Anterior cingulate cortex (tissue), 58 donors: ENCODE measurements around the gene ATP2C2.

Source experiments
- DNase-seq, 58 donors: peaks; one replicate each; lab custom pipeline; 2025; lab: John Stamatoyannopoulos, UW

Gene ATP2C2

GRCh38 chr16:84504420-84505248 lies 136.3 kb downstream of the ATP2C2 start, which contains the start of gene MEAK7:
Gene MEAK7 (minus strand): TSS chr16:84504659. CDS start chr16:84498086, 6,573 bp downstream.
- DNase-seq, result peak; percentile 76 to 99 (median 97)

GRCh38 chr16:84505249-84506187 lies 137.2 kb downstream of the ATP2C2 start:
- no peak for DNase-seq

- DNase-seq, result no peak
Observed at GRCh38 chr16:84507011-84507982, 139.0 kb downstream of the ATP2C2 start.

- DNase-seq, result no peak
Observed at GRCh38 chr16:84508502-84508901, 140.2 kb downstream of the ATP2C2 start.

- DNase-seq, result no peak
Observed at GRCh38 chr16:84509032-84509950, 141.0 kb downstream of the ATP2C2 start.

- peak in 57 of 58 donors; percentile 25 to 91 (median 70) for DNase-seq
Observed at GRCh38 chr16:84511180-84511800, 143.0 kb downstream of the ATP2C2 start.

- DNase-seq, result no peak
Observed at GRCh38 chr16:84511831-84512230, 143.5 kb downstream of the ATP2C2 start.

- DNase-seq, result no peak
Observed at GRCh38 chr16:84513123-84513522, 144.8 kb downstream of the ATP2C2 start.

GRCh38 chr16:84513666-84514065 lies 145.3 kb downstream of the ATP2C2 start:
- DNase-seq, result no peak
